GM19035 (cell line): ENCODE data around the gene LSAMP.

ENCODE experiments used
- ATAC-seq: cut with Tn5 transposase; IDR thresholded peaks from one replicate; pipeline ENCODE4 v1.9.1; 2021; ENCODE audit not compliant: unreplicated experiment

LSAMP gene

GRCh38 chr3:116030131-116030850 lies 415.0 kb downstream of the LSAMP start:
- no peak for ATAC-seq

- ATAC-seq = no peak
Measured at GRCh38 chr3:116029266-116029665, 416.0 kb downstream of the LSAMP start.

GRCh38 chr3:116028157-116028556 lies 417.1 kb downstream of the LSAMP start:
- ATAC-seq = no peak

DNA sequence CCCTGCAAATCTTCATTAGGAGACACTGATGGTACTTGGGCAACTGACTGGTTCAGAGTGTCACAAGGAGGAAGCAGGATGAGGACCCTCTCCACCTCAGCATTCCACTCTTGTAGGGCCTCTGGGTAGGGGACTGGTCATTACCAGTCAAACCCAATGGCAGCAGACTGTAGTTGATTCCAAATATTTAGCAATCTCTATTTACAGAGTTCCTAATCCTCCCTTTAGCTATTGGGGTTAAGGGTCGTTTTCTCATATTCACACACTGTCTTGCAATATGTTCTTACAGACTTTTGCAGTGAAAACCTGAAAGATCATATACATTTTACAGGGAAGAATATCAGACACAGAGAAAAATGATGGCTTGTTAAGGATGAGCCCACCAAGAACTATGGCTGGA lies 424.3 kb downstream of the LSAMP start:
- no peak for ATAC-seq

DNA sequence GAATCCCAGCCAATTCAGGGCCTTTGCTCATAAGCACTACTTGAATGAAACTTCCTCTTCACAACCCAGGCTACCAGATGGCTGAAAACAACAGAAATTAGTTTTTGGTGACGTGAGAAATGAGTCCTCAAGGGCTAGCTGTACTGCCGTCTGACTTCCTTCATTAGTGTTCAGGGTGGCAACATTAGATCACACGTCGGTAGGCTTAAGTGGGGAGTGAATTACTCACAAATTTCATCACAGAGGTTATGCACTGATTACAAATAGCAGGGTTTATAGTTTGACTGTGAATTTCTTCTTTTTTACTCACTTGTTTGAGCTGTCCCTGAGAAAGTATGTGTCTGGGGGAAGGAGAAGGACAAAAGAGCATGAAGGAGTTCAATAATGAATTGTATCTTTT lies 424.8 kb downstream of the LSAMP start:
- peak; percentile 90 for ATAC-seq

DNA sequence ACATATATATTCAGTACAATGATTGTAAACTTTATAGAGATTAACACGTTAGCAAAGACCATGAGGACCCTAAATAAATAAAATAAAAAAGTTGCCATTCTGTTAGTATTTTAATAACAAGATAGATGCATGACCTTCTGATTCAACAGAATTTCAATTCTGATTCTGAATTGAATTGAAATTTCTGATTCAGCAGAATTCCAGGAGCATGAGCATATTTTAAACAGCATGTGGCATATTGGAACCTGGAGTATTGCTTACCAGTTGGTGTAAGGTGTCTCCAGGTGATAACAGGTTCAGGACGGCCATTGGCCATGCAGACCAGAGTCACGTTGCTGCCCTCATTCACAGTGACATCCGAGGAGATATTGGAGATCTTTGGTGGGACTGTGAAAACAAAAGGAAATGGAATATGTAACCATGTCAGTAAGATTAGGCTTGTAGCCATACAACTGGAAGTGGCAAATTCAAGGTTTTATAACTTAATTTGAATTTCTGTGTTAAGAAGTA lies 426.0 kb downstream of the LSAMP start:
- ATAC-seq = no peak

GRCh38 chr3:116018646-116019045 lies 426.6 kb downstream of the LSAMP start:
- ATAC-seq = no peak

- ATAC-seq = no peak
Measured at GRCh38 chr3:116015931-116016330, 429.4 kb downstream of the LSAMP start.

DNA sequence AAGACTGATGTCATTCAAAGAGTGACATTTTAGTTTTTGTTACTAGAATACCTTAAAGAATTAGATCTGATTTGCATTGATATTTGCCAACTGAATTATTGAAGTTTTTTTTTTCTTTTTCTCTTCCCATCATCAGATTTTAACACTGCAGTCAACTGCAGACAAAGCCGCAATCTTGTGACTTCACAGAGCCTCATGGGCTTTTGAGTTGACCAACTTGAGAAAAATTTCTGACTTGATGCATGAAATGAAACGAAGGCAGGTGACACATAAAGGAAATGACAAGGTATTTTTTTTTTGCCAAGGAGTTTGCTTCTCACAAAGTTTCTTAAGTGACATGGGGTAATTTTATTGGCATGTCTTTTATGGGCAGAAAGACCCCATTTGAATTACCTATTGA lies 438.3 kb downstream of the LSAMP start:
- no peak for ATAC-seq

- ATAC-seq = no peak
Measured at GRCh38 chr3:116005404-116005803, 439.9 kb downstream of the LSAMP start.

- ATAC-seq = no peak
Measured at GRCh38 chr3:116002235-116002634, 443.1 kb downstream of the LSAMP start.

- ATAC-seq = no peak
Measured at GRCh38 chr3:116001151-116001621, 444.1 kb downstream of the LSAMP start.

GRCh38 chr3:116000311-116000710 lies 445.0 kb downstream of the LSAMP start:
- peak; percentile 79 for ATAC-seq

DNA sequence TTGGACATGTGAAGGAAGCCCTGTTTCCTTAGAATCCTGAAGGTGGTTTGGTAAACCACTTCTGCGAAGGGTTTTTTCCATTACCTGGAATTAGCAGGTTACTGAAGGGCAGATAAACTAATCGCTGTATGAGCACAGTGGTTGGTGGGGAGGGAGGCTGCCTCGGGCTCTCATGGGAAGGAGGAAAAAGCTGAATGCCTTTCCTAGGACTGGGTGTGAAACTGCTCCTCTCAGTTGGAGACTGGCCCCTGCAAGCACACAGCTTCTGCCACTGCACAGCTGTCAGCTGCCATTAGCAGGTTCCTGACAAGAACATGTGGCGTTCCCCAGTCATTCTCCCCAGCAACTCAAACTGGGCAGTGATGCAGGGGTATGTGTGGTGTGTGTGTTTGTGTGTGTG lies 445.7 kb downstream of the LSAMP start:
- no peak for ATAC-seq

- no peak for ATAC-seq
Measured at GRCh38 chr3:115999001-115999585, 446.2 kb downstream of the LSAMP start.

GRCh38 chr3:115996420-115997108 lies 448.7 kb downstream of the LSAMP start:
- ATAC-seq = no peak

- no peak for ATAC-seq
Measured at GRCh38 chr3:115990669-115991068, 454.6 kb downstream of the LSAMP start.

DNA sequence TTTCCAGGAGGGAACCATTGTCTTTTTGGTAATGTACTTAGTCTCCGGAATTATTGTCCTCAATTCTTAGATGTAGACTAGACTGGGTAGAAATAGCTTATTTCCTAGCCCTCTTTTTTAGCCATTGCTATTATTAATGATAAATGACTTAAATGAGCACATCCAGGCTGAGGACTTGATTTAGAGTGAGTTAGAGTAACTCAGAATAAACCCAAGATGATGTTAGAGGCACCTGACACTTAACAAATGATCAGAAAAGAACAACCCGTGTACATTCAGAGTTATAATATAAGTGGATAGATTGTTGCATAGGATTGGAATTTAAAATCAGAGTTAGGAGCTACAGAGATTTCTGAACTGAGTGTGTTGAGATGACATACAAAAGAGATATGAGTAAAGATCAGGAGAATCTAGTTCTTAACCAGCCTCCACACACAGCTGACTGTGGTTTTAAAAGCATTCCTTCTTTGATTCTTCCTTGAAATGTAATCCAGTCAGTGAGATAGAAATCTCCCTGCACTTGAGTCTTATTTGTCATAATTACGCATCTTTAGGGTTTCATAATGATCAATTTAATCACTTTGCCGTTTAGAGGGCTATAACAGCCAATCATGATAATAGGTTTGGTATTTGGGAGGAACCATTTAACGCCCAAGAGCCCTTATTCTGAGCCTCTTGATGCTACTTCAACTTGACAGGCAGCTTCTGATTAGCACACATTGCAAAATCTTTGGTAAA lies 455.4 kb downstream of the LSAMP start:
- no peak for ATAC-seq

- ATAC-seq = no peak
Measured at GRCh38 chr3:115986555-115987207, 458.6 kb downstream of the LSAMP start.

GRCh38 chr3:115982629-115983028 lies 462.7 kb downstream of the LSAMP start:
- peak; percentile 48 for ATAC-seq

GRCh38 chr3:115982108-115982507 lies 463.2 kb downstream of the LSAMP start:
- ATAC-seq = no peak
